ENCODE measurements around the gene MISP.

MISP gene

DNA sequence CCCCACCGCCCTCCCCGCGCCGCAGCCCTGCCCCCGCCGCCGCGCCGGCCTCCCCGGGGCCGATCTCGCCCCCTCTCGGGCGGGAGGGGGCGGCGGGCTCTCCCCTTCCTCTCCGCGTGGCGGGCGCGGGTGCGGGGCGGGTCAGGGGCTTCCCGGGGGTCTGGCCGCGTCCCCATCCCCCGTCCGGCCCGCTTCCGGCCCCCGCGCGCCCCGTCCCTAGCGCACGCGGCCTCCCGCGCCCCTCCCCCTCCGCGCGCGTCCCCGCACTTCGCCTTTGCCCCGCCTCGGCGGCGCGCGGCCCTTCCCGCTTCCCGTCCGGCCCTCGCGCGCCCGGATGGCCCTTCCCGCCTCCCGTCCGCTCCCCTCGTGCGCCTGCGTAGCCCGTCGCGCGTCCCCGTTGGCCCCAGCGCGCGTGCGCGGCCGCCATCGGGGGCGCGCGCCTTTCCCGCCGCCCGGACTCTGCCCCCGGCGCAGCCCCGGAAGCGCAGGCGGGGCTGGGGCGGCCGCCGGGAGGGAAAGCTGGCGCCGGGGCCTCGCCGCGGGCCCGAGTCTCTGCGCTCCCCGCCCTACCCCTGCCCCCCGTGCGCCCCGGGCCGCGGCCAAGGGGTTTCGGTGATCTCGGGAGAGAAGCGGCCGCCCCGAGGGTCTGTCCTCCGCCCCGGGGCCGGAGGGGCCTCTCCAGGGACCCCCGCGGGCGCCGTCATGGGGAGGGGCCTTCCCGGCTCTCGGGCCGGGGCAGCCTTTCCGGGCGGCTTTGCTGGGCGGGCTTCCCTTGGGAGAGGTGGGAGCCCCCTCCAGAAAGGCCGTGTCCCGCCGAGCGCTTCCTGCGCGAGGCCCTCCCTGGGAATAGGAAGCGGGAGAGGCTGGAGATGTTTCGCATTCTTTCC is 46.9 kb downstream of the MISP start:
- no peak for DNase-seq (ENCODE audit: low read depth)

GRCh38 chr19:798415-799075 is 47.6 kb downstream of the MISP start:
- DNase-seq (ENCODE audit: low read depth): no peak

GRCh38 chr19:799076-799881 is 48.4 kb downstream of the MISP start:
- no peak for DNase-seq (ENCODE audit: low read depth)

DNA sequence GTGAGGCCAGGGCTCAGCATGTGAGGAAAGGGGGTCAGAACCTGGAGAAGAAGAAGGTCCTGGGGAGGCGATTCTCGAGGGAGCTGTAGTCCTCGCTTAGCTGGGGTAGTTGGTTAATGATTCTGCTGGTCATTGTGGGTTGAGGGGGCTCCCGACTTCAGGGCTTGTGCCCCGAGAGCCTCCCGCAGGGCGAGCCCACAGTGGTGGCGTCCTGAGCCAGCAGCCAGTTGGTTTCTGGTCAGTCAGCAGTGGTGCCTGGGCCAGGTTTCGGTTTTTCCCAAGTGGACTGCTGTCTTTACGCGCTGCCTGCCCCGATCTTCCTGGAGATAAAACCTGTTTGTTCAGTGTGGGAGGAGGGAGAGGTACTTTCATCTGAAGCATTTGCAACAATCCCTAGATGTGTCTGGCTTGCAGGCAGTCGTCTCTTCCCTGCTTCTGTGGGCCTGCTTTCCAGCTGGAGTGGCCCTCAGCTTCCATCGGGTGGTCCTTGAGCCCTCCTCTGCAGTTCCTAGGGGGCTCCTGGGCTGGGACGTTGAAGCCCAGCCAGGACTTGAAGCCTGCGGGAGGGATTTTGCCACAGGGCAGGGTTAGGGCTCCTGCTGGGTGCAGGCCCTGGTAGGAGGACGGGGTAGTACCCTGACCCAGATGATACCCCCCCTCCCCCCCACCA is 49.6 kb downstream of the MISP start:
- no peak for DNase-seq (ENCODE audit: low read depth)

DNA sequence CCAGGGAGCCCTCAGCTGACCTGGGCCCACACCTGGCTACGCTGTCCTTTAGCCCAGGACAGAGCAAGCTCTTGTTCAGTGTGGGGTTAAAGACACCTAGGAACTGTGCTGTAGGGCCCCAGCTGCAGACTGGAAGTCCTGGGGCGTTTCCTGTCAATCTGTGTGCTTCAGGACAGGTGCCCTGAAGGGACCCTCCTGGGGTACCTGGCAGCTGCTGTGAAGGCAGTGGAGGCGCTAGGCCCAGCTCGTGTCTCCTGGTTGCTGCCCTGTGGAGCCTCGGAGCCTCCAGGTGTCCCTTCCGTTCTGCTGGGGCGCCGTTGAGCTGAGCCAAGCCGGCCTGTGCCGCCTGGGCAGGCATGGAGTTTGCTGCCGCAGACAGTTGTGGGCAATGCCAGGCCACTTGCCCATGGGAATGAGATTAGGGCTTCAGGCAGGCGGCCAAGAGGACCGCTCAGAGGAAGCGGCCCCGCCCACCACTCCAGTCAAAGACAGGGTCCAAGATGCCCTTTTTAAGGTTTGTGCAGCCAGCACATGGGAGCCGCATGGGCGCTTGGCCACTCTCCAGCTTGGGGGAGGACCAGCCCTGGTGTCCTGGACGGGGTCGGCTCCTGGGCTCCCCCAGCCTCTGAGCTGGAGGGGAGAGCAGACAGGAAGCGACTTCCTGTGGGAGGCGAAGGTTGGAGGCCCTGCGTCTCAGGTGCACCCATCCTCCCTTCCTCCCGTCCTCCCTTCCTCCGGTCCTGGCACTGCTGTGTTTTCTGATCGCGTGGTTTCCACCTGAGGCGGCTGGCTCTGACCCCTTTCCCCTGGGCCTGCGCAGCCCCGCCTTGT is 50.3 kb downstream of the MISP start:
- no peak for DNase-seq (ENCODE audit: low read depth)

GRCh38 chr19:801861-802497 is 51.1 kb downstream of the MISP start:
- DNase-seq (ENCODE audit: low read depth): no peak

GRCh38 chr19:802498-803098 is 51.7 kb downstream of the MISP start:
- no peak for DNase-seq (ENCODE audit: low read depth)

DNA sequence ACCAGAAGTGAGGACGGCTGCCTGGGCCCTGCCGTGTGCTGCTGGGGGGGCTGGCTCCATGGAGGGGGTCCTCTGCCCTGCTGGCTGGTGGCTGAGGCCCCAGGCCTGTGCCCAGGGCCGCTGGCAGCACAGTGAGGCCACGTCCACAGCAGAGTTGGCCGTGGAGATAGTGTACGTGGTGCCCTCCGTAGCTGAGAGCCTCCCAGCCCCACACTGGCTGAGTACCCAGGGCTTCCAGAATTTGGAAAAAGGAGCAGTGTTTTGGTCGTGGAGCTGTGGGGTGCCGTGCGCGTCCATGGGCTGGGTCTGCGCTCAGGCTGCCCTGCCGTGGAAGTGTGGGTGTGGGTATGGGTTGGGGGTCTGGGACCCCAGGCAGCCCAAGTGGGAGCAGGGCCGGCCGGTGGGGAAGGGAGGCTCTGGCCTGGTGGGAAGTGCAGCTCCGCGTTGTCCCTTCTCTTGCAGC is 52.2 kb downstream of the MISP start:
- DNase-seq (ENCODE audit: low read depth): no peak

DNA sequence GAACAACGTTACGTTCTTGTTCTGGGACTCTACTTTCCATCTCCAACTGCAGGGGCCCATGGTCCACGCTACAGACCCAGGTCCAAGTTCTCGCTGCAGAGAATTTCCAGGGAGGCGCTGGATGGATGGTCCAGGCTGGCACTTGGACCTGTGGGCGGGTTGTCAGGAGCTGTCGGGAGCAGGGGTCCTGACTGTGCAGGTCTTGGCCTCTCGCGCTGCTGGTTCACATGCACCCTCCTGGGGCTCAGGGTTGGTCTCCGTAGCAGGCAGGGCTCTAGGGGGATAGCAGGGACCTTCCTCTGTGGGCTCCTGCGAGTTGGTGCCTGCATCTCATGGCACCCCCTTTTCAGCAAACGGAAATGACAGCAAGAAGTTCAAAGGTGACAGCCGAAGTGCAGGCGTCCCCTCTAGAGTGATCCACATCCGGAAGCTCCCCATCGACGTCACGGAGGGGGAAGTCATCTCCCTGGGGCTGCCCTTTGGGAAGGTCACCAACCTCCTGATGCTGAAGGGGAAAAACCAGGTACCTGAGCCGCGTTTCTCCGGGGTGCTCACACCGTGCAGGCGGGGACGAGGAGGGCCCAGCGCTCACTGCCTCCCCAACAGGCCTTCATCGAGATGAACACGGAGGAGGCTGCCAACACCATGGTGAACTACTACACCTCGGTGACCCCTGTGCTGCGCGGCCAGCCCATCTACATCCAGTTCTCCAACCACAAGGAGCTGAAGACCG is 52.9 kb downstream of the MISP start:
- no peak for DNase-seq (ENCODE audit: low read depth)

DNA sequence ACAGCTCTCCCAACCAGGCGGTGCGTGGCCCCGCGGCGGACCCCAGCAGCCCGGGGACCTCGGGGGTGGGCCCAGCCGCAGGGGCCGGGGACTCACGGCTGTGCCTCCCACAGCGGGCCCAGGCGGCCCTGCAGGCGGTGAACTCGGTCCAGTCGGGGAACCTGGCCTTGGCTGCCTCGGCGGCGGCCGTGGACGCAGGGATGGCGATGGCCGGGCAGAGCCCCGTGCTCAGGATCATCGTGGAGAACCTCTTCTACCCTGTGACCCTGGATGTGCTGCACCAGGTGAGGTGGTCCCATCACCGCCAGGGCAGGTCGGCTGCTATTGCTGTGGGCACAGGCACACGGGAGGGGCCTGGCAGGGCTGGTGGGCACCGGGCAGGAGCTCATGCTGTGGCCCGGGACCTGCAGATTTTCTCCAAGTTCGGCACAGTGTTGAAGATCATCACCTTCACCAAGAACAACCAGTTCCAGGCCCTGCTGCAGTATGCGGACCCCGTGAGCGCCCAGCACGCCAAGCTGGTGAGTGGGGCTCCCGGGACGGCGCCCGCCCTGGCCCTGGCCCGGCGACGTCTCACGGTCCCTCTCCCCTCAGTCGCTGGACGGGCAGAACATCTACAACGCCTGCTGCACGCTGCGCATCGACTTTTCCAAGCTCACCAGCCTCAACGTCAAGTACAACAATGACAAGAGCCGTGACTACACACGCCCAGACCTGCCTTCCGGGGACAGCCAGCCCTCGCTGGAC is 53.7 kb downstream of the MISP start:
- no peak for DNase-seq (ENCODE audit: low read depth)

DNA sequence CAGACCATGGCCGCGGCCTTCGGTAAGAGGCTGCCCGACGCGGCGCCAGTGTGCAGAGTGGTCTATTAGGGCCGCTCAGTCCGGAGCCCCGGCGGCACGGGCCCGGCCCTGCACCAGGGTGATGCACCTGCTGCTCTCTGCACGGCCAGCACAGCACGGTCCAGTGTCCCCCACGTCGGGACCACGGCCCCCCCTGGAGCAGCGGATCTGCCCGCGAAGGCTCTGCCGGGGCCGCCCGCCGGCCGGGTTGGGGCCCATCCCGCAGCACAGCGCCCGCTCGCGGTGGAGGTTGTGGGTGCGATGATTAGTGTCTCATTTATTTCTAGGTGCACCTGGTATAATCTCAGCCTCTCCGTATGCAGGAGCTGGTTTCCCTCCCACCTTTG is 54.2 kb downstream of the MISP start:
- no peak for DNase-seq (ENCODE audit: low read depth)

- DNase-seq (ENCODE audit: low read depth): no peak
These were observed 55.0 kb downstream of the MISP start for GRCh38 chr19:805600-806550.

- DNase-seq (ENCODE audit: low read depth): no peak
These were observed 56.0 kb downstream of the MISP start for GRCh38 chr19:806815-807421.

- no peak for DNase-seq (ENCODE audit: low read depth)
These were observed 56.9 kb downstream of the MISP start for GRCh38 chr19:807627-808422.

DNA sequence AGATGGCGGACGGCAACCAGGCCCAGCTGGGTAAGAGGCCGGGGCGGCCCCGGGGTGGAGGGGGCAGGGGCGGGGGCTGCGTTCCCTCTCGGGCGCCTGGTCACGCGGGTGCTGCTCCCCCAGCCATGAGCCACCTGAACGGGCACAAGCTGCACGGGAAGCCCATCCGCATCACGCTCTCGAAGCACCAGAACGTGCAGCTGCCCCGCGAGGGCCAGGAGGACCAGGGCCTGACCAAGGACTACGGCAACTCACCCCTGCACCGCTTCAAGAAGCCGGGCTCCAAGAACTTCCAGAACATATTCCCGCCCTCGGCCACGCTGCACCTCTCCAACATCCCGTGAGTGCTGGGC is 57.5 kb downstream of the MISP start:
- DNase-seq (ENCODE audit: low read depth): no peak

GRCh38 chr19:810077-810855 is 59.4 kb downstream of the MISP start:
- DNase-seq (ENCODE audit: low read depth): no peak

Data from non-pigmented ciliary epithelial cell (primary cell).